ENCODE measurements around the gene SMIM31.

The SMIM31 gene

DNA sequence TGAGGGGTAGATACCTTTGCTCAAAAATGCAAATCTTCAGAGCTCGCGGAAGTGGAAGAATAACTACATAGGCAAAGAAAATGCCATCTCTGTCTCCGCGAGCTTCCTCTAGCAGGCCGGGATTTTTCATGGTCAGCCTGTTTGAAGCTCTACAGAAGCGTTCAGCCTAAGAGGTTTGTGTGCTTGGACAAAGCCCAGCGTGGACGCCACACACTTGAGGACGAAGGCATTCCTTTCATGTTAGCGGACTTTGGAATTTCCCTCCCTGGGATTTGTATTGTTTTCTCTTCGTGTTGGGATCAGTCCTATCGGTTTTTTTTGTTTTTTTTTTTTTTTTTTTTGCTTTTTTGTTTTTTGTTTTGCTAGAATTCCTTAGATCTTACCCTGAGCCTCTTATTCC, 53.7 kb downstream of the SMIM31 start:
- DNase-seq (ENCODE audit: low spot score in 2 of 2) (no peak), ATAC-seq (ENCODE audit: low read depth) (no peak)
- Mint-ChIP-seq H3K9me3 (peaks cover 2% of the 10 kb centered on the region), H3K4me1 (no peaks in the 10 kb centered on the region), H3K27me3 (no peaks in the 10 kb centered on the region), H3K4me3 (no peak overlapping the region), H3K27ac (no peak overlapping the region), H3K36me3 (no peaks in the 10 kb centered on the region)

DNA sequence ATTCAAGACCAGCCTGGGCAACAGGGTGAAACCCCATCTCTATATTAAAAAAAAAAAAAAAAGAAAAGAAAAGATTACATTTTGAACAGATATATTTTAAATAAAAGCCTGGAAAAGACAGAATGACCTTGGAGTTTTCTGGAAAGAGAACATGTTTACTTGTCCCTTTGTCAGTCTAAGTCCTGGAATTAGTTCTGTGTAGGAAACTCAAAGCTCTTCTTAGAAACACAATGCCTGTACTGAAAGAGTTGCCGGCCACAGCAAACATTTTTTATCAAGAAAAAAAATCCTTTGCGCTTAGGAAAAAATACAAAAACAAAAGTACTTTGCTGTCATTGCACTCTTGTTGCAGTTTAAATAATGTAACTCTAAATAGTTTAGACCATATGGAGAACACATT, 59.6 kb downstream of the SMIM31 start:
- peaks cover 2% of the 10 kb centered on the region for H3K9me3 Mint-ChIP-seq
- ATAC-seq (ENCODE audit: low read depth) = no peak
- DNase-seq (ENCODE audit: low spot score in 2 of 2) = no peak
- no peak overlapping the region for H3K4me3 Mint-ChIP-seq
- no peaks in the 10 kb centered on the region for H3K4me1 Mint-ChIP-seq
- H3K36me3 Mint-ChIP-seq = no peaks in the 10 kb centered on the region
- peaks cover 1% of the 10 kb centered on the region for H3K27me3 Mint-ChIP-seq
- H3K27ac Mint-ChIP-seq = no peak overlapping the region

DNA sequence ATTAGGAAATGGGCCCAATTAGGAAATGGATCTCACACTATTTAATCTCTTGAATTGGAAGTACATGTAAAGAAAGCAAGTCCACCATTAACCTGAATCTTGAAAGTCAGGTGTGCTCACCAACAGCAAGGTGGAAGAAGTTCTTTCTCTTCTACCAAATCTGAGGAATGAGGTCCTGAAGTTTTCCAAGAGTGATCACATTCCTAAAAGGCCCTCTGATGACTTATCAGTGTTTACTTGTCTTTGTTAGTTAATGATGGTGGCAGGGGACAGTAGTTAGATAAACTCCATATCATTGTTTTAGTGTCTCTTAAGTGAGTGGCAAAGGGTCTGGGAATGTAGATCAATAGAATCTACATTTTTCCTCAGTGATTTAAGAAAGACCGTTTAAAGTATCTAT, 61.8 kb downstream of the SMIM31 start:
- Mint-ChIP-seq H3K36me3 (no peaks in the 10 kb centered on the region), H3K4me1 (no peaks in the 10 kb centered on the region), H3K27ac (no peak overlapping the region), H3K27me3 (peaks cover 3% of the 10 kb centered on the region), H3K4me3 (no peak overlapping the region), H3K9me3 (peaks cover 2% of the 10 kb centered on the region)
- ATAC-seq (ENCODE audit: low read depth) (no peak), DNase-seq (ENCODE audit: low spot score in 2 of 2) (no peak)

GRCh38 chr4:164819366-164819765, 65.4 kb downstream of the SMIM31 start:
- Mint-ChIP-seq H3K4me1 (no peaks in the 10 kb centered on the region), H3K4me3 (no peak overlapping the region), H3K9me3 (no peaks in the 10 kb centered on the region), H3K27ac (no peak overlapping the region), H3K36me3 (no peaks in the 10 kb centered on the region), H3K27me3 (peaks cover 3% of the 10 kb centered on the region)
- DNase-seq (ENCODE audit: low spot score in 2 of 2) (no peak), ATAC-seq (ENCODE audit: low read depth) (no peak)

DNA sequence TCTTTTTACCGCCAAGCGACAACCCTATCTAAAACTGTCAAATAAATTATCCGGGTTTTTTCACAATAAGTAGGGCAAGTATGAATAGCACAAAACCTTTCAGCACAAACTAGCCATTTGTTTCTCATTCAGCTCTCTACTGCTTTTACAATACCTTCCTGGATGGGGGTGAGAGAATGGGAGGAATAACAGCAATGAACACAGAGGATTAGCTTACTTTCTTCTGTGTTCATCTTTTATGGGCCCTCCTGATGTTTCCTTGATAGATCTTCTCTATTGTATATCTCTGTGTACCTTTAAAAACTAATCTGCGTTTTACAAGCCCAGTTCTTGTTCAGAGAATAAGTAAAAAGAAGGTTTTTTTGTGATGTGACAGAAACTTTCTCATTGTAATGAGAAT, 67.8 kb downstream of the SMIM31 start:
- peaks cover 6% of the 10 kb centered on the region for H3K9me3 Mint-ChIP-seq
- H3K27ac Mint-ChIP-seq = no peak overlapping the region
- peaks cover 4% of the 10 kb centered on the region for H3K4me1 Mint-ChIP-seq
- no peak for ATAC-seq (ENCODE audit: low read depth)
- H3K36me3 Mint-ChIP-seq = peaks cover 2% of the 10 kb centered on the region
- peaks cover 2% of the 10 kb centered on the region for H3K27me3 Mint-ChIP-seq
- no peak overlapping the region for H3K4me3 Mint-ChIP-seq
- no peak for DNase-seq (ENCODE audit: low spot score in 2 of 2)

DNA sequence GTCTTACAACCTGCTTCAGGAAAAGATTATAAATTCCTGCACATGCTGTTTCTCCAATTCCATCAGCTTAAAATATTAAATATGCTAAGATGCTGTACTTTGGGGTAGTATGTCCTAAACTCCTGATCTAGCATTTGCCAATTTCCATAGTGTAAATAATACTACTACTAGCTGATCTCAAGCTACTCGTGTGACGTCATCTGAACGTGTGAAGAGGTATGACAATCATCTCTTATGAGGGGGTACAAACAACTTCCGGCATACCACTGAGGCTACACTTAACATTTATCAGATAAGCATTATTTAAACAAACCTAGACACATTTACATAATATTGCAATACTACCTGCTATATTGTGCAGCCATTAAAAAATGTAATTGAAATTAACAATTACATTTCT, 70.7 kb downstream of the SMIM31 start:
- H3K27me3 Mint-ChIP-seq = peaks cover 2% of the 10 kb centered on the region
- no peak overlapping the region for H3K4me3 Mint-ChIP-seq
- ATAC-seq (ENCODE audit: low read depth) (no peak), DNase-seq (ENCODE audit: low spot score in 2 of 2) (no peak)
- peaks cover 6% of the 10 kb centered on the region for H3K9me3 Mint-ChIP-seq
- no peak overlapping the region for H3K27ac Mint-ChIP-seq
- H3K4me1 Mint-ChIP-seq = peaks cover 4% of the 10 kb centered on the region
- peaks cover 2% of the 10 kb centered on the region for H3K36me3 Mint-ChIP-seq

- no peaks in the 10 kb centered on the region for H3K27me3 Mint-ChIP-seq
- DNase-seq (ENCODE audit: low spot score in 2 of 2) (no peak), ATAC-seq (ENCODE audit: low read depth) (no peak)
- peaks cover 6% of the 10 kb centered on the region for H3K9me3 Mint-ChIP-seq
- peaks cover 2% of the 10 kb centered on the region for H3K36me3 Mint-ChIP-seq
- H3K27ac Mint-ChIP-seq = no peak overlapping the region
- H3K4me1 Mint-ChIP-seq = peaks cover 4% of the 10 kb centered on the region
- no peak overlapping the region for H3K4me3 Mint-ChIP-seq
Observed at GRCh38 chr4:164828955-164829354, 75.0 kb downstream of the SMIM31 start.

DNA sequence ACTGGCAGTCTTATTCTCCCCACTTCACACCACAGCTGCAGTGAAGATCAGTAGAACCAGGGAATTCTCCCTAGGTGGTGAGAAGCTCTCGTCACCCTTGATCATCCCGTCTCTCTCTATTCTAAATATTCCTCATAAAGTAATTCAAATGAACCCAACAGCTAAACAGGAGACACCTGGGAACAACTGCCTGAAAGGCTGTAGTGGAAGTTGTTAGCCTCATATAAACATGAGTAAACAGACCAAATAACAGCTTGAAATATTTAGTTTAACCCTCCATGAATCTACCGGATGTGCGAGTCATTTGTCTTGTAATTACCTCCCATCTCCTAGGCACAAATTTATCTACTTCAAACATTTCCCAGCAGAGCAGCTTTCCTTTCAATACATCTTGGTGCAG, 92.6 kb downstream of the SMIM31 start:
- DNase-seq (ENCODE audit: low spot score in 2 of 2) = no peak
- no peak overlapping the region for H3K27ac Mint-ChIP-seq
- no peak for ATAC-seq (ENCODE audit: low read depth)
- H3K9me3 Mint-ChIP-seq = peaks cover 1% of the 10 kb centered on the region
- H3K27me3 Mint-ChIP-seq = peaks cover 3% of the 10 kb centered on the region
- no peak overlapping the region for H3K4me3 Mint-ChIP-seq
- no peaks in the 10 kb centered on the region for H3K4me1 Mint-ChIP-seq
- no peaks in the 10 kb centered on the region for H3K36me3 Mint-ChIP-seq

GRCh38 chr4:164847016-164847415, 93.1 kb downstream of the SMIM31 start:
- Mint-ChIP-seq H3K9me3 (peaks cover 2% of the 10 kb centered on the region), H3K4me3 (no peak overlapping the region), H3K36me3 (no peaks in the 10 kb centered on the region), H3K27ac (no peak overlapping the region), H3K27me3 (peaks cover 3% of the 10 kb centered on the region), H3K4me1 (no peaks in the 10 kb centered on the region)
- ATAC-seq (ENCODE audit: low read depth) (no peak), DNase-seq (ENCODE audit: low spot score in 2 of 2) (no peak)

DNA sequence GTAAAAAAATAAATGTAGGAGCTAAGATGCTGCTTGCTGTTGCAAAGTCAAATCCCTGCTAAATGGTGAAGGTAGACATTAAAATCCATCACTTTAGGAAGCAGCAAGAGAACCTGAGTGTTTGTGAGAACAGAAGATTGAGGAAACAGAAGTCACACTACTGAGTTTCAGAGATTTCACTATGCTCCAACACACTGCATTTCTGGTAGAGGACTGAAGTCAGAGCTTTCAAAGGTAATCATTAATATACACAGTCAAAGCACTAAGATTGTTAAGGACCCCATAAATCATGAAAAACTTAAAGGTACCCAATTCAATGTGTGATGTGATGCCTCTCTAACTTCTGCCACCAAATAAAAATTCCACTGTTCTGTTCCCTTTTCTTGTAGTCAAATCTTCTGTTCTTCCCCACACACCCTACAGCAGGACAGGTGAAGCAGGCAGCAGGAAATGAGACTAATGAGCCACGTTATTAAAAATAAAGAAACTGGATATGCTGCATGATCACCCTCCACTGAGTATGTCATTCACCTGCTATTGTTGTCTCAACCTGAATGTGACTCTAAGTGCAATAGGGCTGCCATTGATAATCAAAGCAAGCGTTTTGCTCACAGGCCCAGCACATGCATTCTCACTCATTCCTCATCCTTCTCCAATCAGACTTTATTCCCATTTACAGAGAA, 94.2 kb downstream of the SMIM31 start:
- no peaks in the 10 kb centered on the region for H3K4me1 Mint-ChIP-seq
- ATAC-seq (ENCODE audit: low read depth) (no peak), DNase-seq (ENCODE audit: low spot score in 2 of 2) (no peak)
- H3K27me3 Mint-ChIP-seq = peaks cover 3% of the 10 kb centered on the region
- no peak overlapping the region for H3K27ac Mint-ChIP-seq
- H3K9me3 Mint-ChIP-seq = peaks cover 5% of the 10 kb centered on the region
- no peak overlapping the region for H3K4me3 Mint-ChIP-seq
- H3K36me3 Mint-ChIP-seq = no peaks in the 10 kb centered on the region
